DMS53 treated with DMSO at 0.1 percent for 48 hours (cell line): ENCODE measurements around the gene SERPINB6.
A peak's percentile ranks its signal among the peaks of the same experiment; 100 is the strongest.
"Not testable (repeated sequence)": the region's sequence is repeated elsewhere in the genome, so short reads cannot be mapped to it uniquely, and the experiment has no call there.

ENCODE experiments used
- DNase-seq: peaks from one replicate; lab custom pipeline; 2025; ENCODE audit not compliant: unreplicated experiment; lab: John Stamatoyannopoulos, UW

Gene SERPINB6

GRCh38 chr6:2999618-3000557 lies 28.5 kb upstream of the SERPINB6 start, which contains the start of gene NQO2:
Gene NQO2, plus strand, starts transcription at chr6:2999894. Its CDS starts 6,659 bp downstream, at chr6:3006553.
- DNase-seq, result peak; percentile 76

GRCh38 chr6:2998998-2999617 lies 27.7 kb upstream of the SERPINB6 start:
- DNase-seq, result peak; percentile 76

- not testable (repeated sequence) for DNase-seq
These were observed 27.1 kb upstream of the SERPINB6 start for GRCh38 chr6:2998249-2998997.

- no peak for DNase-seq
These were observed 22.5 kb upstream of the SERPINB6 start for GRCh38 chr6:2993755-2994317.

GRCh38 chr6:2992330-2992979 lies 21.1 kb upstream of the SERPINB6 start:
- DNase-seq, result no peak

GRCh38 chr6:2990932-2991506 lies 19.7 kb upstream of the SERPINB6 start:
- no peak for DNase-seq

- peak; percentile 22 for DNase-seq
These were observed 19.0 kb upstream of the SERPINB6 start for GRCh38 chr6:2990248-2990931.

- DNase-seq, result peak; percentile 92
These were observed 18.2 kb upstream of the SERPINB6 start for GRCh38 chr6:2989332-2990247.

GRCh38 chr6:2988426-2989331 lies 17.3 kb upstream of the SERPINB6 start:
- peak; percentile 94 for DNase-seq

- no peak for DNase-seq
These were observed 16.7 kb upstream of the SERPINB6 start for GRCh38 chr6:2988094-2988425.

GRCh38 chr6:2986722-2987221 lies 15.4 kb upstream of the SERPINB6 start:
- no peak for DNase-seq

- no peak for DNase-seq
These were observed 13.5 kb upstream of the SERPINB6 start for GRCh38 chr6:2984738-2985406.

GRCh38 chr6:2982426-2983117 lies 11.2 kb upstream of the SERPINB6 start:
- no peak for DNase-seq

GRCh38 chr6:2980465-2980855 lies 9.1 kb upstream of the SERPINB6 start:
- peak; percentile 38 for DNase-seq

GRCh38 chr6:2979819-2980464 lies 8.6 kb upstream of the SERPINB6 start:
- DNase-seq, result no peak

GRCh38 chr6:2978923-2979322 lies 7.6 kb upstream of the SERPINB6 start:
- no peak for DNase-seq
